Head of caudate nucleus (tissue), 42 donors: ENCODE measurements around the gene TEX2.
"Not testable (repeated sequence)": the region's sequence is repeated elsewhere in the genome, so short reads cannot be mapped to it uniquely, and the experiment has no call there.

Experiments
- DNase-seq, 42 donors: peaks; one replicate each; pipeline versions ENCODE4 v3.0.0 to v3.0.0-alpha.2; 2020 to 2021; ENCODE audit warnings: mixed read lengths in 7 of 42
- intact Hi-C: fragments of 100-400 bp; cut with DNase I; formaldehyde crosslinking; loops from one replicate; pipeline ENCODE4 v1.15.0; 2022

Gene TEX2

DNA sequence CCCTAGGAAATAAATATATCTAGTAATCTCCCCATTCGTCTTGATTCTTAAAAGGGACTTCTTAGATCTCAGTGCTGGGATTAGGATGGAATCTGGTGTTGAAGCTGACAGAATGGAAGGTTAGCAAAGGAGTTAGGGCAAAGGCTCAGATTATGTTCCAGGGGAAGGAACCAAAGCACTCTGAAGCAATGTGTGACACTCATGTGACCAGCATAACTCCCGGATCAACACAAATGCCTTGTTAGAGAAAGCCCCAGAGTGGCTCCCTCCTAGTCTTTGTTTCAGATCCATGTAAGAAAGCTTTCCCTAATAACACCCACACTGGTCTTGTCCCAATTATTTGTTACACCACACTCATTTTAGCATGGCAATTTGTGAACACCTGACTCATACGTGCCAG lies 70.5 kb downstream of the TEX2 start:
- intact Hi-C loops: no loop called here
- peak in 2 of 42 donors; percentile 14 to 78 for DNase-seq

DNA sequence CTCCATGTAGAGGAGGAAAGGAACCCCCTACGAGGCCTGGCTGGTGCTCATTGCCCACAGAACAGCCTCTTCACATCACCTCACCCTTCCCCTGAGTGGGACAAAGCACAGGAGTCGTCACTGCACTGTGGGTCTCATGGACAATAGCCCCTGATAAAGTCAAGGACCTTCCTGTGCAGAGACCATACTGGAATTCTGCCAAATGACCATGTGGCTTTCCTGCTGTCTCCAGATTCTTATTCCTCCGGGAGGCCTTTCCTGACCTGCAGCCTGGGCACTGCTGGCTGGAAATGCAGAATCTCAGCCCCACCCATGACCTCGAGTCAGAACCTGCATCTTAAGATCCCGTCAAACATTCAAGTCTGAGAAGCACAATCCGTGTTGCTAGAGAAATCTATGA lies 72.6 kb downstream of the TEX2 start:
- intact Hi-C loops: no loop called here

DNA sequence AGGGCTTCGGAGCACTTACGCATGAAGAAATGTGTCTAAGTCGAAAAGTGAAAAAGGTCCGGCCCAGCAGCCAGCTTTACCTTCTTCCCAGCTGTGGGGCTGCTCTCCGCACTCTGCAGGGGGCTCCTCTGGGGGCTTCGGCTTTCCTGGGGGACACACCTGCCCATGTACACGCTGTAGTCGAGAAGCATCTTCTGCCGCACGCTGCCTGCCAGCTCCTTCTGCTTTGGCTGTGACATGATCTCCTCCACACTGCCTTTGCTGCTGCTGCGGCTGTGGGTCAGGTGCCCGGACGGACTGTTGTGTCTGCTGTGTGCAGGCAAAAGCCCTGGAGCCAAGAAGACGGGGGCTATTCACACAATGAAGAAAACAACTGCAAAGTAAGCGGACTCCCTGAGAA lies 75.0 kb downstream of the TEX2 start:
- intact Hi-C loops: no loop called here
- no peak for DNase-seq

More for the DNA sequence above, 72.6 kb downstream of the TEX2 start:
- DNase-seq: no peak

DNA sequence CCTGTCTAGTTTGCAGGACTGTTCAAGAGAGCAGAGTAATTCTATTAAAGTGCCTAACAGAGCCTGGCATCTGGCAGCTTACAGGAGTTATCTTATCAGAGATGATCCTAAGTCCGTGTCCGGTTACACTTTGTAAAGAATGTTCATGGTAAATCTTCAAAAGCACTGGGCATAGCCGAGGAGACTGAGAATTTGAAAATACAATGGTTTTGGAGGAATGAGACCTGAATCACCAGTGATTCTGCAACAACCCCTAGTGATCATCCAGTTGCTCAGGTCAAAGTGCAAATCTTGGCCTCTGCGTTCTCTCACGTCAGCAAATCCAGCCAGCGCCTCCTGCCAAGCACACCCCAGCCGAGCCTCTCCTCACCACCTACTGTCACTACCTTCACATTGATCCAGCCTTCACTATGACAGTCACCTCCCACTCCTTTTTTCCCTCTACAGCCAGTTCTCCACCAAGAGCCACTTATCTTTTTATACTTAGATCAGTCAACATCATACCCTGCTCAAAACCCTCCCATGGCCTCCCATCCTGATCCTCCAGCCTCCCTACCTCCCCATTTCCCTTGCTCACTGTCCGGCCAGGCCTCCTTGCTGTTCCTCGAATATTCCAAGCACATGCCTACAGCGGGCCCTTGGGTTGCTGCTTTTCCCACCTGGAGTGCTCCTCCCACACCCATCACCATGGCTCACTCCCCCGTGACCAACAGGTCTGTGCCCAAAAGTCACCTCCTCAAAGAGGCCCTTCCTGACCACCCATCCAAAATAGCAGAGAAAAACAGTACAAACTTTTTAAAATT lies 75.8 kb downstream of the TEX2 start:
- intact Hi-C loops: no loop called here
- DNase-seq: peak in 4 of 42 donors; percentile 24 to 60 (median 40)

DNA sequence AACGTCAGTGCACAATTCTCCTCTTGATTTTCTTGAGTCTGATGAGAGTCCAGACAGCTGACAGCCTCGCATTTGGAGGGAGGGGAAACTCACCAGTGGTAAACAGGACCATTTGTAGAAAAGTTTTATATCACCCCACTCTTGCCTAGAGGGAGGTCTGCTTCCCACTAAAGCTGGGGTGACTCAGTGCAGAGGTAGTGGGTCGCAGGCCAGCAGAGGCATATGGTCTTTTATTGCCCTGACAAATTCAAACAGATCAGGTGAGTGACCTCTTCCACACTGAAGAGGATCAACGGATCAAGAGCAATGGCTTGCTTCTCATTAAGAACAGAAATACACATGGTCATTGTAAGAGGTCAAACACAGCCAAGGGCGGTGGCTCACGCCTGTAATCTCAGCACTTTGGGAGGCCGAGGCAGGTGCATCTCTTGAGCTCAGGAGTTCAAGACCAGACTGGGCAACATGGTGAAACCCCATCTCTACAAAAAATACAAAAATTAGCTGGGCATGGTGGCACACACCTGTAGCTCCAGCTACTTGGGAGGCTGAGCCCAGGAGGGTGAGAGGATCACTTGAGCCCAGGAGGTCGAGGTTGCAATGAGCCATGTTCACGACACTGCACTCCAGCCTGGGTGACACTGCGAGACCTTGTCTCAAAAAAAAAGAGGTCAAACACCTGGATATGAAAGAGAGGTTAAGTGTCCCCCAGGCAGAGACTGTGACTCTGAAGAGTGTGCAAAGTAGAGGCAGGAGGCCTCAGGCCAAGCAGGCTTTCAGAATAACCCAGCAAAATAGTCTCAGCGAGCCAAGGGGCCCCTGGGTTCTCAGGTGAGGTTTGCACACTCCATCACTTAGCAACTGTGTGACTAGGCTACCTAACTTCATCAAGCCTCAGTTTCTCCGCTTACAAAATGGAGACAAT lies 76.6 kb downstream of the TEX2 start:
- DNase-seq: no peak
- intact Hi-C loops: no loop called here

DNA sequence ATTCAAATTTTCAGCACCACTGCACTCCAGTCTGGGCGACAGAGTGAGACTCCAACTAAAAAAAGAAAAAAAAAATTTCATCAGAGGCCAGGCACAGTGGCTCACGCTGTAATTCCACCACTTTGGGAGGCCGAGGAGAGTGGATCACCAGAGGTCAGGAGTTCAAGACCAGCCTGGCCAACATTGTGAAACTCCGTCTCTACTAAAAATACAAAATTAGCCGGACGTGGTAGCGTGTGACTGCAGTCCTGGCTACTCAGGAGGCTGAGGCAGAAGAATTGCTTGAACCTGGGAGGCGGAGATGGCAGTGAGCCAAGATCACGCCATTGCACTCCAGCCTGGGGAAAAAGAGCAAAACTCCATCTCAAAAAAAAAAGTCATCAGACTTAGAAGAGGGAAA lies 77.5 kb downstream of the TEX2 start:
- DNase-seq, intact Hi-C loops: not testable (repeated sequence)

DNA sequence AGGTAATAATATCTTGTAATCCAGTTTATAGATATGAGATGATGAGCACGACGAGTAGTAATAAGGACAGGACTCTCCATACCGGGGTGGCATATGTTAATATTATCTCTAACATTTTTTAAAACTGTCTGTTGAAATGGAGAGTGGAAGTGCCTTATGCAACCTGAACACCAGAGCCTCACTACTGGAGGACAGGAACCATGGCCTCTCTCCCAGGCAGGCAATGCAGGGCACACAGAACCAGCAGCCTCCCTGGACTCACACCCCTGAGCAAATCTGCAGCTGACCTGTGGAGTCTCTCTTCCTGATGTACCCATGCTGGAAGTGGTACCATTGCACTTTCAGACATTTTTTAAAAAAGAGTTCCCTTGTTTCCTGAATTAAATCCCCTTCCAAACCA lies 78.0 kb downstream of the TEX2 start:
- intact Hi-C loops: no loop called here
- no peak for DNase-seq

DNA sequence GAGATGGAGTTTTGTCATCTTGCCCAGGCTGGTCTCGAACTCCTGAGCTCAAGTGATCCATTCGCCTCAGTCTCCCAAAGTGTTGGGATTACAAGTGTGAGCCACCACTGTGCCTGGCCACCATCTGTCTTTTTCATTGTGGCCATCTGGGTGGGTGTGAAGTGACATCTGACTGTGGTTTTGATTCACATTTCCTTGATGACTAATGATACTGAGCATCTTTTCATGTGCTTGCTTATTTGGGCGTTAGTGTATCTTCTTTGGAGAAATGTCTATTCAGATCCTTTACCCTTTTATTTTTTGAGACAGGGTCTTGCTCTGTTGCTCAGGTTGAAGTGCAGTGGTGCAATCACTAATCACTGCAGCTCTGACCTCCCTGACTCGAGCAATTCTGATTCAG lies 79.2 kb downstream of the TEX2 start:
- intact Hi-C loops: no loop called here

DNA sequence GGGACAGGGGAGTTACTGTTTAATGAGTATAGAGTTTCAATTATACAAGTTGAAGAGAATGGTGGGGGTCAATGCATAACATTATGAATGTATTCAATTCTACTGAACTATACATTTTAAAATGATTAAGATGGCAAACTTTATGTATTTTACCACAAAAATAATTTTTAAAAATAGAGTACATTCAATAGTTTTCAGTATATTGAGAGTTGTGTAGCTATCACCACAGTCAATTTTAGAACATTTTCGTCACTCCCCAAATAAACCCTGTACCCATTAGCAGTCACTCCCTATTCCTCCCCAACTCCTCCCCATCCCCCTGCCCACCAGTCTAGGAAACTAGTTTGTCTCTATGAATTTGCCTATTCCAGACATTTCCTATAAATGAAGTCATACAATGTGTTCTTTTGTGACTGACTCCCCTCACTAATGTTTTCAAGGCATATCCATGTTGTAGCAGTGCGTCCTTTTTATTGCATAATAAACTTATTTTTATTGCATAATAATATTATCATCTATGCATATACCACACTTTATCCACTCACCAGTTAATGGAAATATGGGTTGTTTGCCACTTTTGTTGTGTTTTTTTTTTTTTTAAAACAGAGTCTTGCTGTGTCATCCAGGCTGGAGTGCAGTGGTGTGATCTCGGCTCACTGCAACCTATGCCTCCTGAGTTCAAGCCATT lies 80.6 kb downstream of the TEX2 start:
- intact Hi-C loops: no loop called here
- no peak for DNase-seq

More for the DNA sequence above, 79.2 kb downstream of the TEX2 start:
- no peak for DNase-seq

DNA sequence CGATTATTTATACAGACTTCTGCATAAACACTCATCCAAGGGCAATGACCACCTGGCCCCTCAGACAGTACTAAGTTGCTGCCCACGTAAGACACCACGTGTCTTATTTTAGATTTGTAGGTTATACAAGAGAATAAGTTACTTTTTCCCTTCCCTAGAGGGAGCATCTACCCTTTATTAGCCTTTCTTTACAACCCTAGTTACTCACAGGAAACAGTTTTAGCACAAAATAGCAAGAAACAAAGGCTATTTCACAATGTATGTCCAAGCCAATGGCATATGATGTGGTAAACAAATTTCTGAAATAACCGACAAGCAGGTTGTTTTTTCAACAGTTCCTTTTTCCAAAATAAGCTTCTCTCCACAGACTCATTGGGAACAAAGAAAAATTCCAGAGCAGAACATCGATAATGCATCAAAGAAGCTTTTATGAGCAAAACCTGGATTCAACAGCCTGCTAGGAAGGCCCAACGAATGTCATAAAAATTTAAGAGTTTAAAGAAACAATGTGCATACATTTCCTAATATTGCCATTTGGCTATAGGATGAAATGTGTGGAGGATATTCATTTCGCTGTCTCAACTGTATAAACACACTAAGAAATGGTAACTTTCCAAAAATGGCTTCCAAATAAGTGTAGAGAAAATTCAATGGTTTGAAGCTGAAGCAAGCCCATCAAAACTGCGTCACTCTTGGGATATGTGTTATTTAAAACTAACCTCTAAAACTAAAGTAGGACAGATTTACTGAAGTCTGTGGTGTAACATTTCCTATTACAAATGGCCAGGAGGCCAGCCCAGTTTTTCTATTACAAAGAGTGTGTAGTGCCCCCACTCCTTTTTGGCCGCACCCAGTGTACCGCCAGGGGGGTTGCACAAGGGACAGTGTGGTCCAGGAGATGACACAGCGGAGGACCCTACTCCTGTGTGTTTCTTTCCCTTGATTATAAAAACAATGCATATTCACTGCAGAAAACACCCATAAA lies 82.7 kb downstream of the TEX2 start:
- intact Hi-C loops: no loop called here

DNA sequence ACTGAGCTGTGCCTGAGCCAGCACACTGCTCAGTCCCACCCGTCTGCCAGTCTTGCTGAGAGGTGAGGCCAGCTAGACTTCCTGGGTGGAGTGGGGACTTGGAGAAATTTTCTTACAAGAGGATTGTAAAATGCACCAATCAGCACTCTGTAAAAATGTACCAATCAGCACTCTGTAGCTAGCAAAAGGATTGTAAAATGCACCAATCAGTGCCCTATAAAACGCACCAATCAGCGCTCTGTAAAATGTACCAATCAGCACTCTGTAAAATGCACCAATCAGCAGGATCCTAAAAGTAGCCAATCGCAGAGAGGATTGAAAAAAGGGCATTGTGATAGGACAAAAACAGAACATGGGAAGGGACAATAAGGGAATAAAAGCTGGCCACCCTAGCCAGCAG lies 84.0 kb downstream of the TEX2 start:
- intact Hi-C loops, DNase-seq: not testable (repeated sequence)

More for the DNA sequence above, 82.7 kb downstream of the TEX2 start:
- no peak for DNase-seq

DNA sequence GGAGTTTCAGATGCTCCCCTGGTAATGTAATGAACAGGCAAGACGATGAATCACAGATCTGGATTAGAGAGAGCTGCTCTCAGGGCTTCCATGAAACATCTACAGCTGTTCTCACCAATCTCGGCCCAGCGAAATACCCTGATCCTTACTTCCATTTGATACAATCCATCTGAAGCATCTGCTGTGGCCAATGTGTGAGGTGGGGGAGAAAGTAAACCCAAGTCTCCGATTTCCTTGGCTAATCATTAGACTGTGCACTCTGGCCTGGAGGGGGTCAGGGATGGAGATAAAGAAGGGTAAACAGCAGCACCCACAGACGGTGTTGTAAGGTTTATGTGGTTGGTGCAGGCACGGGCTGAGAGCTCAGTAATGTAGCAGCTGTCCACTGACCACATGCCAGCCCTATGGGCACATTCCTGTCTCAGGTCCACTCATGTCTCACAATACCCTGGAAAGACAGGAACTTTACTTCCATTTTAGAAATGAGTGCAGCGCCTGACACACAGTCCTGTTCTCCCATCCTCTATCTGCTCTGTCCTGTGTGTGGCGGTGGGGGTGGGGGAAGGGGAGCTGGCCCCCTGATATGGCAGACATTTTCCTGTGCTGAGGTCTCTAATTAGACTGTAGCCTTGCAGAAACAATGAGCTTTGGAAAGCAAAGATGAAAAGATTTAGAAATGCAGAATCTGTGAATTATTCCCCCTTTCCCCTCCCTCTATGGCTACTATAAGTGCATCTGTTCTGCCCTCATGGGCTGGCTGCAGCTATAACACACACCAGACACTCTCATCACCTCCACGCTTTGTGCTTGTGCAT lies 84.8 kb downstream of the TEX2 start:
- intact Hi-C loops: no loop called here

DNA sequence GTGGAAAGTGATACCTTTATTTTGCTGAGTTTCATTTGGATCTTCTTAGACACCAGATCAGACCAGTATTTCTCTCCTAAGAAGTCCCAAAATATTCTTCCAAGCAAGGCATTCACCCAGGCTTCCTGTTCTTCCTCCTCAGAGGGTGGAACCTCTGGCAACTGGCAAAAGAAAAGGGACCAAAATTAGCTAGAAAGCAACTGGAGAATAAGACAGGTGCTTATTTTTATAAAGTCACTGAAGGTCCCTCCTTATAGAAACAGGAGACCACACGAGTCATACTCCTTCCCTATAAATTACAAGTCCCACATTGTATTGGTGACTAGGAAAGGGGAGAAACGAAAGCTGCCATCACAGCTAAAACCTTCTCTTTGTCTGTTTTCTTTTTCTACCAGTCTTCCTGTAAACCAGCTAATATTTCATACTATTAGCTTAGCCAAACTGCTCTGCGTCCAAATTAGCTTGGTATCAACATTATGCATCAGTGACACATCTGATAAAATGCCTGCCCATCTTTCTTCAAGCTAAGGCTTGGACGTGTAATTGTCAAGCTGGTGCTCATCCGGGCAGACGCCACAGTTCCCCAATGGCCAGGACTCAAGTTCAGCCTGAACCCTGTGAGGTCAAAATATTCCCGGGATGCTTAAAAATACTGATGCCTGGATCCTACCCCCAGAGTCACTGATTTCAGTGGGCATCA lies 85.6 kb downstream of the TEX2 start:
- no peak for DNase-seq
- intact Hi-C loops: no loop called here

More for the DNA sequence above, 84.8 kb downstream of the TEX2 start:
- no peak for DNase-seq

DNA sequence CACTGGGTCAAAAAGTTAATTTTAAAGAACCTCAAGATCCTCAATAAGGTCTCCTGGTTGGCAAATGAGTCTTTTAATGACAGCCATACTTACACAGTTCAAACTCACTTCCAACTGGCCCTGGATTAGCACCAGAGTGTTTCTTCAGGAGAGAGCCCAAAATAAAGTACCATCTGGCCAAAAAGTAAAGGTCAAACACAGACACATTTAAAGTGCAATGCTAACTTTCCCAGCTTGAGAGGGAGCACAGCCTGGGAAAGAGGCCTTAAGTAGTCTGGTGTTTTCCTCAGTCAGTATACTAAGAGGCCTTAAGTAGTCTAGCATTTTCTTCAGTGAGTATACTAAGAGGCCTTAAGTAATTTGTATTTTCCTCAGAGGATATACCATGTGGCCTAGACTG lies 86.5 kb downstream of the TEX2 start:
- intact Hi-C loops: no loop called here
- DNase-seq: no peak

DNA sequence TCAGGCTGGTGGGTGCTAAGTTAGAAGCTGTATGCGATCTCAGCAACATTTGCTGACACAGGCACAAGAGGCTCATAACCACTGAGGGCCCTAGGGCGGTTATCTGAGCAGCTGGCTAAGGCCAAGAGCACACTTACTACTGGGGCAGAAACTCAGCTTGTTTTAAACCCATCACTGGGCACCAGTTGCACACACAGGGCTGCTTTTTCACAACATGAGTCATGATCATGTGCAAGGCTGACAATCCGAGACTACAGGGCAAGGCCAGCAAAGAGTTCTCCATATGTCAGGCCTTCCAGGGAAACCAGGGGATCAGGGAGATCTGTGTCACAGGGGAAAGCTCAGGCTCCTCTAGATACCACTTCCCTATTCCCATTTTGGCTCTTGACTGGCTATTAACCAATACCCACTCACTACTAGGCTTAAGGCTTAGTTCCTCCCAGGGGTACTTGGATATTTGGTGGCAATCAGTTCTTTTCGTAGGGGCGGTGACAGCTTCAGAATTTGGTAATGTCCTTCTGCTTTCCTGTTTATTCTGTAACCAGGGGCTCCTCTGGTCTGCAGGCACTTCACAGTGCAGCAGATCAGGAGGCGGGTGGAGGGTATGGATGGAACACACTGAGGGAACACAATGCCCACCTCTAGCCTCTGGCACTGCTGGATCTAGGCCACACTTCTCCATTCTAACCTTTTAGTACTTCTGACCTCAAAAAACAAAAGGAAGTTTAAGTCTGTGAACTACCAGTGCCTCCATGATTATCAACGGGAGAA lies 88.2 kb downstream of the TEX2 start:
- intact Hi-C loops: no loop called here
- DNase-seq: peak in 35 of 42 donors; percentile 24 to 92 (median 59)

DNA sequence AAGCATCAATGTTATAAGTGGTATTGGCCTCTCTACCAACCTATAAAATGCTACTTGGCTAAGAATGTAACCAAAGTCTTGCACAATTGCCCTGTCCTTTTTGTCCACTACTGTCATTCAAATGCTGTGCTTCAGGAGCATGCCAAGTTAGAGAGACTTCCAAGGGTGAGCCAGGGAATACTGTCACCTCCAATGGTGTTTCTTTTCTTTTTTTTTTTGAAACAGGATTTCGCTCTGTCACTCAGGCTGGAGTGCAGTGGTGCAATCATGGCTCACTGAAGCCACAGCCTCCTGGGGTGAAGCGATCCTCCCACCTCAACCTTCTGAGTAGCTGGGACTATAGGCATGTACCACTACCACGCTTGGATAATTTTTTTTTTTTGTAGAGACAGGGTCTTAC lies 89.4 kb downstream of the TEX2 start:
- no peak for DNase-seq
- intact Hi-C loops: no loop called here
